8988T (cell line): ENCODE measurements around the gene STYXL1.
"Not testable (repeated sequence)": the region's sequence is repeated elsewhere in the genome, so short reads cannot be mapped to it uniquely, and the experiment has no call there.

ENCODE experiments used
- DNase-seq: peaks from one replicate; pipeline ENCODE4 v3.0.0; 2011

STYXL1 gene

DNA sequence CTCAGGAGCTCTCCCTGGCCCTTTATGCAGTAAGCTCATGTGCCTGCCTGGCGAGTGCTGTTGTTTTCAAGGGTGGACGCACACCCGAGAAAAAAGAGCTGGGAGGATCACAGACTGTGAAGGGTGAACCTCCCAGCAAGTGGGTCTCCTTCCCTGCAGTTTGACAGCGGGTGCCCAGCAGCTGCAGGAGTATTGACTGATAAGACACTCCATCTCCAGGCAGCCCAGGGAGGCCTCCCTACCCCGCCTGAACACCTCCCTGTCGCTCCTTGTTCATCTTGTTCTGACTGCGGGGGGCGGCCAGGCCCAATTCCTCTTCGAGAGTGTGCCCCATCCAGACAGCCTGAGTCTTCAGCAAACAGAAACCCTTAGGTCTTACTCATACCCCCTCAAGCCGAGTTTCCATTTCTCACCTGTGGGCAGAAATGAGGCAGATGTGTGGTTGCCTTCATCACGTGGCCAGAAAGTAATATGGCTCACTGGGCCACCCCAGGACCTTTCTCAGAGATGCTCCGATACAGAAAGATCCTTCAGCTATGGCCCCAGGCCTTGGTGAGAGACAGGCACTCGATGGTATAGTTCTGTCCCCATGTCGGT, 17.3 kb upstream of the STYXL1 start:
- DNase-seq = no peak

DNA sequence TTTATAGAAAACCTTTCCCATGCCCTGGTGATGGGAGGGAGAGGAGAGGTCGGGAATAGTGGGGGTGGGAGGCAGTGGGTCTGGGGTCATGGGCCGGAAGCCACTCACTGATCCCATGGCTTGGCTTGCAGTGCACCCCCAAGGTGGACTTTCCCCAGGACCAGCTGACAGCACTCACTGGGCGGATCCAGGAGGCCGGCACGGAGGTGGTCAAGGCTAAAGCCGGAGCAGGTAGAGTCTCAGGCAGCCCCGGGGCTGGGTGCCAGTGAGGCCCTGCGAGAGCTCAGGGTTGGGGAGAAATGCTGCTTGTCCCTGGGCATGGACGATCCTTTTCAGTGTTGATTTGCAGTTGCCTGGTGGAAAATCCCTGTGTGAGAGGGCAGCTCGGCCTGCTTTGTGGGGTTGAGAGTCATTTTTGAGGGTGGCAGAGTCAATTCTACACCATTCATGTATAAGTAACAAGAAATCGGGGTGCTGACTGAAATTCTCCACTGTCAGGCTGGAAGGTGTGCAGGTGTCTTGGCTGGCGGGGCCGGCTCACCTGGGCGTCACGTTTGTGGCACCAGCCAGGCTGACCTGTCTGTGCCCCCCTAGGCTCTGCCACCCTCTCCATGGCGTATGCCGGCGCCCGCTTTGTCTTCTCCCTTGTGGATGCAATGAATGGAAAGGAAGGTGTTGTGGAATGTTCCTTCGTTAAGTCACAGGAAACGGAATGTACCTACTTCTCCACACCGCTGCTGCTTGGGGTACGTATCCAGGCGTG, 16.6 kb upstream of the STYXL1 start:
- DNase-seq = no peak

DNA sequence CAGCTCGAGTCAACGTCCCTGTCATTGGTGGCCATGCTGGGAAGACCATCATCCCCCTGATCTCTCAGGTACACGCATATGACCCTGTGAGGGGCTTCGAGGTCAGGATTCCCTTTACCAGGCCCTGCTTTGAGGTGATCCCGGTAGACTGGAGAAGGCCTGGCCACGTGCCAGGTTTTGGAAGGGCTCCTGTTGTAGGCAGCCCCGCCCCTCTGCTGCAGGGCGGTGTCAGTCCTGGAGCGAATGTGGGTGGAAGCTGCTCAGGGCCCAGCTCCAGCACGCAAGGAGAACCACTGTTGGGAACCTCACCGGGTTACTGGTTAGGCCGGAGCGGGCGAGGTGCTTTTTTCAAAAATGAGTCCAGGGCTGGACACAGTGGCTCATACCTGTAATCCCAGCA, 15.7 kb upstream of the STYXL1 start:
- DNase-seq = no peak

DNA sequence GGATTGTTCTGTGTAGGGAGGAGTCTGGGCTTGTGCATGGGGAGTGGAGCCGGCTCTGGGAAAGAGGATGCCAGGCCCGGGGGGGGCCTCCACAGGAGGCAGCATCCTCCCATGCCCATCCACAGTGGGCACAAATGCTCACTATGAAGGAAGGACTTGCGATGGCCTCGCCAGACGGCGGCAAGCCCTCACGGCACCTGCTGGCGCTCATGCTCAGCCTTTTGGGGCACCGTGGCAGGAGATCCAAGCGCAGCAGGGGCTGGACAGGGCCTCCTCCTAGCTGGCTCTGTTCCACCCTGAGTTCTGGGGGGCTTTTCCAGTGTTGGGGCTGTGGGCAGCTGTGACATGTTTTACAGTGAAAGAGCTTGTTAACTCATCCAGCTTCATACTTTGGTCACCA, 15.3 kb upstream of the STYXL1 start:
- DNase-seq = no peak

DNA sequence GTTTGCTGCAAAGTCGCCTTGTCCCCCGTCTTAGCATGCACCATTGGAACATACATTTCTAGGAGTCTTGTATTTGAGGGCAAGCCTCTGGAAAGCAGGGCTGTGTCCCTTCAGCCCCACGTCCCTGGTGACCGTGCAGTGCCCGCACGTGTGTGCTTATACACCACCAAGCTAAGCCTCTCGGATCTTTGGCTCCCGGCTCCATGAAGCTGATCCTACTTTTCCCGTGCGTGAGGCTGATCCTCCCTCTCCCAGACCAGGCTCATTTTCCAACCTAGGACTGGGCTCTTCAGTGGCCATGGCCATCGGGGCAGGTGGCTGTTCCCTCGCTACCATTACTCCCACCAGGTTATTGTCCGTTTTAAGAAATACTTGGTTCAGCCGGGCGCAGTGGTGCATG, 14.5 kb upstream of the STYXL1 start:
- DNase-seq = no peak

DNA sequence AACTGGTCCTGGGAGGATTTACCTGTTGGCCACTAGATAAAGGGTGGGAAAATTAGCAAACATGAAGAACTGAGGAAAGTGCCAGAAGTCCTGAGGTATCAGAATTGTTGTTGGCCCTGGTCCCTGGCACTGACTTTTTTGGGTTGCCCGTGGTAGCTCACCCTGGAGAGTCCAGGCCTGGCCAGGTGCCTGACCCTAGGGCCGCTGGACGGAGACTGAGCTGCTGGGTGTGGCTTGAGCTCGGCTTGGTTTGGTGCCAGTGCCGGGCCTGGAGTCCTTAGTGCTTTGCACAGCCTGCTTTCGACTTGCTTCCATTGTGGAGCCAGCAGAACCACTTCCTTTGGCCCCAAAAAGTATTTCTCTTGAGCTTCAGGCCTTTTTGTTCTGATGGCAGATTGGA, 13.0 kb upstream of the STYXL1 start:
- DNase-seq = no peak

DNA sequence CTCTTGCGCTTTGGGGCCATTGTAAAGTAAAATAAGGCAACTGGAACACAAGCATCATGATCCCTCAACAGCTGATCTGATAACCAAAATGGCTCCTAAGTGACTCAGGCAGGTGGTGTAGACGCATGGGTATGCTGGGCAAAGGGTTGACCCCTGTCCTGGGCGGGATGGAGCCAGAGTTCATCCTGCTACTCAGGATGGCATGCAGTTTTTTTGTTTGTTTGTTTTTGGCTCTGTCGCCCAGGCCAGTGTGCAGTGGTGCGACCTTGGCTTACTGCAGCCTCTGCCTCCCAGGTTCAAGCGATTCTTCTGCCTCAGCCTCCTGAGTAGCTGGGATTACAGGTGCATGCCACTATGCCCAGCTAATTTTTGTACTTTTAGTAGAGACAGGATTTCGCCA, 10.9 kb upstream of the STYXL1 start:
- DNase-seq = not testable (repeated sequence)

DNA sequence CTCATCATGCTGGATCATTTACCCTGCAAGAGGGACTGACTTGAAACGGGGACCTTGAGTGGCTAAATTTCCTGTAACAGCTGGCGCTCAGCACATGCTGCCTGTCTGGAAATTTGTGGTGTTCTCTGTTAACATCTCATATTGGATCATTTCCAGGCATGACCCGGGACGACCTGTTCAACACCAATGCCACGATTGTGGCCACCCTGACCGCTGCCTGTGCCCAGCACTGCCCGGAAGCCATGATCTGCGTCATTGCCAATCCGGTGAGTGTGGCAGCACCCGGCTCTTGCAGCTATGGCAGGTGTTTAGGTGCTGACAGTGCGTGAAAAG, 10.0 kb upstream of the STYXL1 start:
- no peak for DNase-seq

DNA sequence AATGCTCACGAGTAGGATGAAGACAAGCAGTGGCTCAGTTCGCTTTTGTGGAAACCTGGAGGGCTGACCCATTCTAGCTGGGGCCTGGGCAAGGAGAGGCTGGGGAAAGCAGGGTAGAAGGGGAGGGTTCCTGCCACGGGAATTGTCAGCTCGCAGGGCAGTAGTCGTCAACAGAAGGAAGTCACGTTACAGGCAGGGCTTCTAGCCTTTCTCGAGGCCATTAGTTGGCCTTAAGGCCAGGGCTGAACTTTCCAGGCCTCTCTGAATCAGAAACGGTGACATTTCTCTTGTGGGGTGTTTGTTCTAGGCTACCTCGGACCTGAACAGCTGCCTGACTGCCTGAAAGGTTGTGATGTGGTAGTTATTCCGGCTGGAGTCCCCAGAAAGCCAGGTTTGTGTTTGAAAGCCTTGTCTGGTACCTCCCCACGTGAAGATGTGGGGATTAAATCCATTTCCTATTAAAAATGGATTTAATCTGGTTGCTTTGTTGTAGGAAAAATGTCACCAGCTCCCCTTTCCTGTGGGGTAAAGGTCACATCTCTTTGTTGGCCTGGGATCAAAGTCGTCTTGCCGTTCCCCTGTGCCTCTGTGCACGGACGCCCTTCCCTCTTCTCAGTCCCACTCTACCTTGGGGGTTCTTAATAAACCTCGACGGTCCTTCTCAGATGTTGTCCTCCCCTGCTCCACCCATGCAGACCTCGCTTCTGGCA, 9.5 kb upstream of the STYXL1 start:
- no peak for DNase-seq

DNA sequence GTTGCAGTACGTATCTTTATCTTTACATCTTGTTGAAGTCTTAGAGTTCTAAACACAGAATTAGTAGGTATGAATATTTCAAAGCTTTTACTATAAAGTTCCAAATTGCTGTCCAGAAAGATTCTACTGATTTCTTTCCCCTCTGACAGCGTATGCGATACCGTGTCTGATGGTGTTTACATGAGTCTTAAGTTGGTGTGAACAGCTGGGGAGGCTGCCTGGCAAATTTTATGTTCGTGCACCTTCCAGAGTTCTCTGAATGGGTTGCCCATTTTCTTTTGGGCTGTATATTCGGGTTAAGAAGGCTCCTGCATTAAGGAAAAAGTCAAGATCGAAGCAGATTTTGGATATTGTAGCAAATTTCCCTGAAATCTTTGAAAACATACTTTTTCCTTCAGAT, 8.4 kb upstream of the STYXL1 start:
- no peak for DNase-seq

DNA sequence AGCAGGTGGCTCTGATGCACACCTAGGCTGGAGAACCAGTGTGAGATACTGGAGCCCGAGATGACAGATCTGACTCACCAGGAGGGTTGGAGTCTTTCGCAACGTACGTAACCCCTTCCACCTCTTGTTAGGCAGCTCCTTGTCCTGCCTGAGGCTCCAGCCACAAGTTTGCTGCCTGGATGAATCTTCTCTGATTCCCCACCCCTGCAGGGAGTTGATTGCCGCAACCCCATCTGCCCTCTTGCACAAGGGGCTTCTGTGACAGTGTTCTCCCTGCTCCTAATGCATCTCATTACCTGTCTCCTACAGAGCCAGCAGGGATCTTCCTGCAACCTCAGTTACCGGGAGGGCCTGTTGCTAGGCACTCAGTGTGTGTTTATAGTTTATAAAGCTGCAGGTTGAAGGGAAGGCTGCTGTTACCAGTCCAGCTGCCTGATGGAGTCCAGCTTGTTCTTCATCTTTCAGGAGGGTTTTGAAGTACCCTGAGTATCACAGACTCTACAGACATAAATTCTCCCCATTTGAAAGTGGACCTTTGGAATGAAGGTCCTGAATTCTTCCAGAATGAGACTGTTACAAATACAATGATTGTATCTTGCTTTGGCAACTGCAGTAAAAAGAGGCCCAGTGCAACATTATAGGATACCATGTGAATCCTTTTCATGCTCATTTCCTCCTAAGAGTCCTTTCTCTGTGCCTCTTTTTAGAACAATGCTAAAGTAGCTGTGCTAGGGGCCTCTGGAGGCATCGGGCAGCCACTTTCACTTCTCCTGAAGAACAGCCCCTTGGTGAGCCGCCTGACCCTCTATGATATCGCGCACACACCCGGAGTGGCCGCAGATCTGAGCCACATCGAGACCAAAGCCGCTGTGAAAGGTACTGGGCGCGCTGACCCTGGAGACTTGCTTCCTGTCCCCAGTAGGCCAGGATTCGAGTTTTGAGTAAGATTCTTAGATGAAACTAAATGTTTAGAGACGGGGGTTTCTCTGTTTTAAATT, 6.6 kb upstream of the STYXL1 start:
- no peak for DNase-seq

DNA sequence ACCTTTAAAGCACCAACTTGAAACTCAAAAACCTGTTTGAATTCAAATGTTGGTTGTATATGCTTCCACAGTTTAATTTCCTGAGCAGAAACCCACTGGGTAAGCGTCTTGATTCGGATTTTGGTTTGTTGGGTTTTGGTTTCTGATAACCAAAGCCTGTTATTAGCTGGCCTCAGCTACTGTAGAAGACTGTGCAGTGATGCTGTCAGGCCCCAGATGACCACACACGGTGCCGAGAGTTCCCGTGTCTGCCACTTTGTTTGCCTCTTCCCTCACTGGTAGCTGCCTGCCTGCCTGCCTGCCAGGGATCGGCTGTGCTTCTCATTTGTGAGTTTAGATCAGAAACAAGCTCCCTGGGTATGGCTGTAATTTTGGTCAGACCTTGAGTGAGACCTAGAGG, 5.7 kb upstream of the STYXL1 start:
- DNase-seq = no peak

DNA sequence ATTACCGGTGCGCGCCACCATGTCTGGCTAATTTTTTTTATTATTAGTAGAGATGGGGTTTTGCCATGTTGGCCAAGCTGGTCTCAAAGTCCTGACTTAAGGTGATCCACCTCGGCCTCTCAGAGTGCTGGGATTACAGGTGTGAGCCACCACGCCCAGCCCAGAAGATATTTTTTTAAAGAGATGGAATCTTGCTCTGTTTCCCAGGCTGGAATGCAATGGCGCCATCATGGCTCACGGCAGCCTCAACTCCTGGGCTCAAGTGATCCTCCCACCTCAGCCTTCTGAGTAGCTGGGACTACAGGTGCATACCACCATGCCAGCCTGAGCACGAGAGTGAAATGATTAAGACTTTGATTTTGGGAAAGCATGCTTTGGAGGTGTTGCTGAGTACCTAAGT, 4.9 kb upstream of the STYXL1 start:
- DNase-seq = not testable (repeated sequence)

DNA sequence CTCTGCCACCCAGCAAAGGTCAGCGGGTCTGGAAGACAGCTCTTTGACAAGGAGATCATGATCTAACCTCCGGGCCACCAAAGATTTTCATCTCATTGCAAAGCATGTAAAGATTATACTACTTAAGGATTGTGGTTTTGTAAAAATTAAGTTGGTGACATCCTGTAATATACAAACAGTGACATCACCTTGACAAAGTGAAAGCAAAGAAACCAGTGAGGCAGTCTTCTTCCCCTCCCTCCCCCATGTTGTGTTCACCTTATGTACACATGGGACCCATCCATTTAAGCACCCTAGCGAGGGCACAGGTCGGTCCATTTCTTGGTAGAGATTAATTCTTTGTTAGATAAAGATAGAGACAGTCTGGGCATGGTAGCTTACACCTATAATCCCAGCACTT, 4.0 kb upstream of the STYXL1 start:
- no peak for DNase-seq

DNA sequence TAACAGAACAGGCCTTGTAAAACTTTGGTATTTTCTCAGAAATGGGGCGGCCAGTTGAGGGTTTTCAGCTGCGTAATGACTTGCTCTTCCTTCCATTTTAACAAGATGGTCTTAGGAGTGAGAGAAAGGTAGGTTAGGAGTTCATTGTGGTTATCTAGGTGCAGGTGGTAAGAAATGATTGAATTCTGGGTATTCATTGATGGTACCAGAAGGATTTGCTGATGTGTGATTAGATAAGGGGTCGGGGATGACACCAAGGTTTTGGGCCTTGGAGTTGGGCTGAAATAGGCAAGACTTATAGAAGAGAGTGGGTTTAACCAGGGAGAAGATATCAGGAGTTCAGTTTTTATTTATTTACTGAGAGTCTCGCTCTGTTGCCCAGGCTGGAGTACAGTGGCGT, 2.7 kb upstream of the STYXL1 start:
- DNase-seq = no peak

DNA sequence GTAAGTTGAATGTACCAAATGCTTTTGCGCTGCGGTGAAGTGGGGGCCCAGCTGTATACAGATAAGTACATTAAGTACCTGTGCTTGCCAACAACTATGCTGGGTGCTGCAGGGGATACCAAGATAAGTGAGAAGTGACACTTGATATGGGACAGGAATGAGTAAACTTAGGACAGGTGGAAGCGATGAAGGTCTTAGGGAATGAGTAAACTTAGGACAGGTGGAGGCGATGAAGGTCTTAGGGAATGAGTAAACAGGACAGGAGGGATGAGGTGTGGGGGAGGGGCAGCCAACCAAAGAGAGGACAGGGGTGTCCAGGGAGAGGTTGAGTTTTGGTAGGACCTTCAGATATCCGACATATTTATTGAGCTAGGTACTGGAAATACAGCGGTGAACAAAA, 1.5 kb upstream of the STYXL1 start:
- no peak for DNase-seq

DNA sequence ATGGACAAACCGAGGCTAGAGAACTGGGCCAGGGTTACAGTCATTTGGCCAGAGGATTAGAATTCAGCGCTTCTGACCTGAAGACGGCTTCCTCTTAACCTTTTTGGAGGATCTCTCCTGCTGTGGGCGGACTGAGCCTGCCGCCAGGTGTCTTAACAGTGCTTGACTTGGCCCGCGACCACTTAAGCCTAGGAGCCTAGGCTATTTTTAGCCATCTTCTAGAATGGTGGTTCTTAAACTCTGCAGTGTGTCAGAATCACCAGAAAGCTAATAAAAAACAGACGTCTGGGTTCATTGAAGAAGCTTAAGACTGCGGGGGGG, 828 bp upstream of the STYXL1 start:
- DNase-seq = no peak

DNA sequence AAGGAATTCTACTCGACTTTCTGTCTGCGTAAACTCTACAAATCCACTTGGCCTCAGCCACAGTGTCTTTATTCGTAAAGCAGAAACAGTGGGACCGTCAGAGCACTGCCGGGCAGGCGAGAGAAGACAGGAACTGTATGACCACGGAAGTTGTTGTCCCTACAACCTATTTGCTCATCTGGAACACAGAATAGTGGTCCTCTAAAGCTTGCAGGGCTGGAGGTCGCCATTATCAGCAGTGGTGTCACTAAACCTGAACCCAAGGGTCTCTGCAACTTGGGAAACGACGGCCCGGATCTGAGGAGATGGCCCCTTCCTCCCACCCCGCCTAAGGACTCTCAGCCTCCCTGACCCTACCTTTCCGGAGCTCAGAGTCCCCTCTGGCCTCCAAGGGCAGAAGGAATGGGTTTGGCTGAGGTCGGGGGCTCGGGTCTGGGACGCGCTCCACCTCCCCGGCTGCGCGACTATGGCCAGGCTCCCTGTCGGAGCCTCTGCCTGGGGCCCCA, 442 bp downstream of the STYXL1 start:
- no peak for DNase-seq

DNA sequence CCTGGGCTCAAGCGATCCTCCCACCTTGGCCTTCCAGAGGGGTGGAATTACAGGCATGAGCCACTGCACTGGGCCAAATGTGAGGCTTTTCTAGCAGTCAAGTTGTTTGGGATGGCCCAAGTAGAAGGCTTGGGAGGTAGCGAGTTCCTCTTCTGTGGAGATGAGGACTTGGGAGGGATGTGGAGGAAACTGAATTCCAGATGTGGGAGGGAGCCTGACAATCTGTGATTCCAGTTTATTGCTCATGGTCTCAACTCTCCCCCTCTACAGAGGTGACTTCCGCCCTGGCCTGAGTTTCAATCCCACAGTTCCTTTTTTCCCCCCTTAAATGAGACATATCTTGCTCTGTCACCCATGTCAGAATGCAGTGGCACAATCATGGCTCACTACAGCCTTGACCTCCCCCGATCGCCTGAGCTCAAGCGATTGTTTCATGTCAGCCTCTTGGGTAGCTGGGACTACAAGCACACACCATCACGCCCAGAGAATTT, 3.4 kb downstream of the STYXL1 start:
- no peak for DNase-seq

DNA sequence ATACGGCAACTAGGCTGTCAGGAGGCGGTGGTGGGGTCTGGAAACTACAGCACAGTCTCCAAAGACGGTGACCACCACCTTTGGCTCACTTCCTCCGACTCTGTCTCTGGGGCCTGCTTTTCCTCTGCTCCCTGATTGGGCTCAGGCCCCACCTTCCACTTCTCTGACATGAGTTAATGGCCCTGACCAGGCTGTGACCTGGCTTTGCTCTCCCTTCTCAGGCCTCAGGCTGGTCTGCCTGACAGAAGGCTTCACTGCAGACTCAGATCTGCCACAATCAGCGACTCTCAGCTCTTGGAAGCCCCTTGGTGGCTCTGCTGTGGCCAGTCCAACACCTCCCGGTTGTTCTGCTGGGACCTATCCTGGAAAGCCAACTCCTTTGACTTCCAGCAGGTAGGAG, 7.7 kb downstream of the STYXL1 start:
- no peak for DNase-seq

DNA sequence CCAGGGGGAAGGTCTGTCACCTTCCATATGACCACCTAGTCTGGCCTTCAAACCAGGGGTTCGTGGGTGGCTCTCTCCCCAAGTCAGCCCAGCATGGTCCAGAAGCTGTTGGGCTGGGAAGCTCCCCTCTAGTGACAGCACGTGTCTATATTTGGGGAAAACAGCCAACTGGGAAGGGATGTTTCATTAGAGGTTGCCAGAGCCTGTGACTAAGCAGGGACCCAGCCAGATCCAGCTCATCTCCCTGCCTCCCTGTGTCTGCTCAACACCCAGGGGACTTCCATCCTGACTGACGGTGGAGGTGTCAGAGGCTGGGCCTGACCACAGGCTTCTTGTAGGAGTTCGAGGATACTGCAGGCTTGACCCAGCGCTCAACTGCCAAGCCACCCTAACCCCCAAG, 10.5 kb downstream of the STYXL1 start:
- DNase-seq = no peak

DNA sequence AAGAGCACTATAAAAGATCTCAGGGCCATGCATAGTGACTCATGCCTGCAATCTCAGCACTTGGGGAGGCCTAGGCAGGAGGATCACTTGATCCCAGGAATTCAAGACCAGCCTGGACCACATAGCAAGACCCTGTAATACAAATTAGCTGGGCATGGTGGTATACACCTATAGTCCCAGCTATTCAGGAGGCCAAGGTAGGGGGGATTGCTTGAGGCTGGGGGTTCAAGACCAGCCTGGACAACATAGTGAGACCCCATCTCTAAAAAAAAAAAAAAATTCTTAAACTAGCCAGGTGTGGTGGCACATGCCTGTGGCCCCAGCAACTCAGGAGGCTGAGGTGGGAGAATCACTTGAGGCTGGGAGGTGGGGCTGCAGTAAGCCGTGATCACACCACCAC, 15.8 kb downstream of the STYXL1 start:
- DNase-seq = no peak

DNA sequence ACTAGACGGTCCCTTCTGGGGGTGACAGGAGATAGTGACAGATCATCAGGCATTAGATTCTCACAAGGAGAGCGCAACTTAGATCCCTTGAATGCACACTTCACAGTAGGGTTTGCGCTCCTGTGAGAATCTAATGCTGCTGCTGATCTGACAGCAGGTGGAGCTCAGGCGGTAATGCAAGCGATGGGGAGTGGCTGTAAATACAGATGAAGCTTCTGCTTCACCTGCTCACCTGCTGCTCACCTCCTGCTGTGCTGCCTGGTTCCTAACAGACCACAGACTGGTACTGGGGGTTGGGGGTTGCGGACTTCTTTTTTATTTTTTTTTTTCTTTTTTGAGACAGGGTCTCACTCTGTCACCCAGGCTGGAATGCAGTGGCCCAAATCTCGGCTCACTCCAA, 18.1 kb downstream of the STYXL1 start:
- DNase-seq = not testable (repeated sequence)
